K562 (cell line): Measurements from ENCODE around the gene ANO2.

Experiments used
- EP300 ChIP-seq: IDR thresholded peaks from 2 replicates; pipeline ENCODE4 v1.6.1; 2012; ENCODE audit warnings: low read length, improper control_type of control experiment
- EZH2 ChIP-seq: IDR thresholded peaks from 2 replicates; pipeline ENCODE4 v1.6.1; 2012; ENCODE audit warnings: low read depth, mild to moderate bottlenecking, inconsistent platforms, low read length, borderline replicate concordance
- MED1 ChIP-seq: sonication (generic); formaldehyde crosslinking; IDR thresholded peaks from 2 replicates; pipeline ENCODE4 v1.8.1; 2023; ENCODE audit warnings: missing genetic modification reagents, borderline replicate concordance
- POLR2A ChIP-seq: fragments of 450-650 bp; conservative IDR thresholded peaks from 2 replicates; pipeline ENCODE4 v1.6.1; 2016

- TF ChIP-seq EP300 (no peak), MED1 (no peak), POLR2A (no peak), EZH2 (no peak)
These were observed 312.0 kb downstream of the ANO2 start for GRCh38 chr12:5633106-5633505.
